Gastrocnemius medialis (tissue), 4 donors: Measurements from ENCODE around the gene CYREN.

ENCODE experiments used
- POLR2A ChIP-seq, 2 donors: fragments of 450-650 bp; IDR thresholded peaks; one replicate each; pipeline ENCODE4 v1.6.1; 2017; ENCODE audit warnings: antibody characterized with exemption in 2 of 2, mild to moderate bottlenecking in 2 of 2, moderate library complexity in 2 of 2
- TF ChIP-seq, protein P1 (sequence below), 5 experiments: fragments of 450-650 bp in 3 of 5; fragments of 200-600 bp in 2 of 5; sonication (generic) in 2 of 5; IDR thresholded peaks in 4 of 5; conservative IDR thresholded peaks in 1 of 5; 1 replicate in 4 of 5; 2 replicates in 1 of 5; pipeline ENCODE4 v1.5.1; 2016 to 2019; ENCODE audit warnings: antibody characterized with exemption in 5 of 5, mild to moderate bottlenecking in 3 of 5, moderate library complexity in 3 of 5

GRCh38 chr7:135143885-135144668 is 26.4 kb downstream of the CYREN start:
- TF ChIP-seq, protein P1, sequence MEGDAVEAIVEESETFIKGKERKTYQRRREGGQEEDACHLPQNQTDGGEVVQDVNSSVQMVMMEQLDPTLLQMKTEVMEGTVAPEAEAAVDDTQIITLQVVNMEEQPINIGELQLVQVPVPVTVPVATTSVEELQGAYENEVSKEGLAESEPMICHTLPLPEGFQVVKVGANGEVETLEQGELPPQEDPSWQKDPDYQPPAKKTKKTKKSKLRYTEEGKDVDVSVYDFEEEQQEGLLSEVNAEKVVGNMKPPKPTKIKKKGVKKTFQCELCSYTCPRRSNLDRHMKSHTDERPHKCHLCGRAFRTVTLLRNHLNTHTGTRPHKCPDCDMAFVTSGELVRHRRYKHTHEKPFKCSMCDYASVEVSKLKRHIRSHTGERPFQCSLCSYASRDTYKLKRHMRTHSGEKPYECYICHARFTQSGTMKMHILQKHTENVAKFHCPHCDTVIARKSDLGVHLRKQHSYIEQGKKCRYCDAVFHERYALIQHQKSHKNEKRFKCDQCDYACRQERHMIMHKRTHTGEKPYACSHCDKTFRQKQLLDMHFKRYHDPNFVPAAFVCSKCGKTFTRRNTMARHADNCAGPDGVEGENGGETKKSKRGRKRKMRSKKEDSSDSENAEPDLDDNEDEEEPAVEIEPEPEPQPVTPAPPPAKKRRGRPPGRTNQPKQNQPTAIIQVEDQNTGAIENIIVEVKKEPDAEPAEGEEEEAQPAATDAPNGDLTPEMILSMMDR (IDR thresholded peaks at IDR 0.05 in 4 of 5, conservative IDR thresholded peaks at IDR 0.05 in 1 of 5), result no peak
- no peak for TF ChIP-seq POLR2A (IDR thresholded peaks at IDR 0.05)
